ENCODE results near the gene CDC42SE2. TPM values are rescaled to one million over a fixed set of nuclear protein-coding genes. Genes with fewer than 3 reads are reported as not detected.

Gene CDC42SE2
- total RNA-seq, 1 donor from 2014 or later, result 29.3 TPM

- Mint-ChIP-seq H3K27ac (no peak overlapping the region), H3K36me3 (ENCODE audit: insufficient read depth) (peaks cover 10% of the 10 kb centered on the region)
These were observed 122.3 kb downstream of the CDC42SE2 start for GRCh38 chr5:131386124-131386523.

GRCh38 chr5:131386779-131387178 lies 122.9 kb downstream of the CDC42SE2 start:
- DNase-seq (ENCODE audit: low spot score, unreplicated experiment), result no peak
- no peaks in the 10 kb centered on the region for H3K9me3 Mint-ChIP-seq (ENCODE audit: low read depth)
- H3K36me3 Mint-ChIP-seq (ENCODE audit: insufficient read depth), result peaks cover 9% of the 10 kb centered on the region
- peaks cover 11% of the 10 kb centered on the region for H3K4me1 Mint-ChIP-seq (ENCODE audit: low read depth)
- TF ChIP-seq CTCF (IDR thresholded peaks at IDR 0.05; ENCODE audit: unreplicated experiment), result no peak
- no peaks in the 10 kb centered on the region for H3K27me3 Mint-ChIP-seq
- peak overlapping the region; percentile 82 for H3K27ac Mint-ChIP-seq
- H3K4me3 Mint-ChIP-seq (ENCODE audit: low read depth), result no peak overlapping the region

More at GRCh38 chr5:131386124-131386523, 122.3 kb downstream of the CDC42SE2 start:
- no peaks in the 10 kb centered on the region for H3K27me3 Mint-ChIP-seq
- no peak overlapping the region for H3K4me3 Mint-ChIP-seq (ENCODE audit: low read depth)
- no peak for DNase-seq (ENCODE audit: low spot score, unreplicated experiment)
- no peak for TF ChIP-seq CTCF (IDR thresholded peaks at IDR 0.05; ENCODE audit: unreplicated experiment)
- no peaks in the 10 kb centered on the region for H3K9me3 Mint-ChIP-seq (ENCODE audit: low read depth)
- peaks cover 14% of the 10 kb centered on the region for H3K4me1 Mint-ChIP-seq (ENCODE audit: low read depth)

GRCh38 chr5:131387255-131387654 lies 123.4 kb downstream of the CDC42SE2 start:
- no peaks in the 10 kb centered on the region for H3K27me3 Mint-ChIP-seq
- DNase-seq (ENCODE audit: low spot score, unreplicated experiment), result no peak
- H3K9me3 Mint-ChIP-seq (ENCODE audit: low read depth), result no peaks in the 10 kb centered on the region
- no peak for TF ChIP-seq CTCF (IDR thresholded peaks at IDR 0.05; ENCODE audit: unreplicated experiment)
- peaks cover 10% of the 10 kb centered on the region for H3K36me3 Mint-ChIP-seq (ENCODE audit: insufficient read depth)
- peaks cover 10% of the 10 kb centered on the region for H3K4me1 Mint-ChIP-seq (ENCODE audit: low read depth)
- no peak overlapping the region for H3K4me3 Mint-ChIP-seq (ENCODE audit: low read depth)
- peak overlapping the region; percentile 82 for H3K27ac Mint-ChIP-seq

- Mint-ChIP-seq H3K36me3 (ENCODE audit: insufficient read depth) (peaks cover 12% of the 10 kb centered on the region), H3K4me3 (ENCODE audit: low read depth) (no peak overlapping the region), H3K4me1 (ENCODE audit: low read depth) (peaks cover 23% of the 10 kb centered on the region), H3K9me3 (ENCODE audit: low read depth) (no peaks in the 10 kb centered on the region), H3K27me3 (no peaks in the 10 kb centered on the region), H3K27ac (no peak overlapping the region)
- no peak for DNase-seq (ENCODE audit: low spot score, unreplicated experiment)
- no peak for TF ChIP-seq CTCF (IDR thresholded peaks at IDR 0.05; ENCODE audit: unreplicated experiment)
These were observed 125.4 kb downstream of the CDC42SE2 start for GRCh38 chr5:131389096-131389868.

- H3K4me1 Mint-ChIP-seq (ENCODE audit: low read depth), result peaks cover 24% of the 10 kb centered on the region
- H3K27me3 Mint-ChIP-seq, result no peaks in the 10 kb centered on the region
- H3K9me3 Mint-ChIP-seq (ENCODE audit: low read depth), result no peaks in the 10 kb centered on the region
- H3K4me3 Mint-ChIP-seq (ENCODE audit: low read depth), result no peak overlapping the region
- no peak overlapping the region for H3K27ac Mint-ChIP-seq
- DNase-seq (ENCODE audit: low spot score, unreplicated experiment), result no peak
- peaks cover 12% of the 10 kb centered on the region for H3K36me3 Mint-ChIP-seq (ENCODE audit: insufficient read depth)
- no peak for TF ChIP-seq CTCF (IDR thresholded peaks at IDR 0.05; ENCODE audit: unreplicated experiment)
These were observed 126.0 kb downstream of the CDC42SE2 start for GRCh38 chr5:131389869-131390265.
